SU-DHL-6 (cell line): ENCODE measurements around the gene BOD1.

Experiments used
- CTCF ChIP-seq: fragments of 200-600 bp; sonication (generic); IDR thresholded peaks from one replicate; pipeline ENCODE4 v1.5.1; 2017; ENCODE audit warnings: antibody characterized with exemption, mild to moderate bottlenecking, low read length, moderate library complexity; ENCODE audit not compliant: insufficient read depth, poor library complexity, severe bottlenecking
- EZH2phosphoT487 ChIP-seq: fragments of 200-600 bp; sonication (generic), shearing (Covaris generic); conservative IDR thresholded peaks from 2 replicates; pipeline ENCODE4 v1.6.1; 2018; ENCODE audit warnings: mild to moderate bottlenecking, antibody characterized with exemption, low read length, moderate library complexity, mixed read lengths

GRCh38 chr5:173620784-173621183 lies 4.3 kb upstream of the BOD1 start:
- TF ChIP-seq CTCF (no peak), EZH2phosphoT487 (no peak)
